GM19351 (cell line): ENCODE data around the gene AOPEP.

Experiments used
- ATAC-seq: cut with Tn5 transposase; IDR thresholded peaks from one replicate; pipeline ENCODE4 v1.9.1; 2021; ENCODE audit warnings: mild to moderate bottlenecking, moderate library complexity; ENCODE audit not compliant: unreplicated experiment

AOPEP gene

GRCh38 chr9:95101326-95101725 lies 374.8 kb downstream of the AOPEP start:
- no peak for ATAC-seq

- ATAC-seq = no peak
Measured at GRCh38 chr9:95102001-95102433, 375.5 kb downstream of the AOPEP start.

- no peak for ATAC-seq
Measured at GRCh38 chr9:95102572-95102971, 376.1 kb downstream of the AOPEP start.

GRCh38 chr9:95103281-95103771 lies 376.8 kb downstream of the AOPEP start:
- no peak for ATAC-seq

GRCh38 chr9:95103871-95104580 lies 377.5 kb downstream of the AOPEP start:
- ATAC-seq = no peak

GRCh38 chr9:95104581-95104960 lies 378.1 kb downstream of the AOPEP start:
- ATAC-seq = no peak

- no peak for ATAC-seq
Measured at GRCh38 chr9:95104980-95105379, 378.5 kb downstream of the AOPEP start.

GRCh38 chr9:95105519-95106287 lies 379.2 kb downstream of the AOPEP start:
- no peak for ATAC-seq

GRCh38 chr9:95107001-95107749 lies 380.7 kb downstream of the AOPEP start:
- ATAC-seq = no peak

GRCh38 chr9:95107976-95108375 lies 381.5 kb downstream of the AOPEP start:
- ATAC-seq = no peak

GRCh38 chr9:95108777-95109176 lies 382.3 kb downstream of the AOPEP start:
- no peak for ATAC-seq

GRCh38 chr9:95109456-95109855 lies 383.0 kb downstream of the AOPEP start:
- ATAC-seq = no peak

- ATAC-seq = no peak
Measured at GRCh38 chr9:95110921-95111525, 384.5 kb downstream of the AOPEP start.

GRCh38 chr9:95111716-95112115 lies 385.2 kb downstream of the AOPEP start:
- no peak for ATAC-seq

GRCh38 chr9:95112436-95113280 lies 386.2 kb downstream of the AOPEP start:
- ATAC-seq = no peak

GRCh38 chr9:95115104-95115503 lies 388.6 kb downstream of the AOPEP start:
- ATAC-seq = no peak

GRCh38 chr9:95116002-95116807 lies 389.7 kb downstream of the AOPEP start:
- ATAC-seq = no peak

GRCh38 chr9:95116808-95117204 lies 390.3 kb downstream of the AOPEP start:
- no peak for ATAC-seq

- ATAC-seq = no peak
Measured at GRCh38 chr9:95118596-95118995, 392.1 kb downstream of the AOPEP start.
